ENCODE data around the gene SLC12A8. TPM values are rescaled to one million over a fixed set of nuclear protein-coding genes. Genes with fewer than 3 reads are reported as not detected.

The SLC12A8 gene
- total and polyA plus RNA-seq, 10 of the 15 experiments (the other 5 are each of a cell fraction or from before 2014, with no cell fraction given), result 2.5 to 71.6 (median 50.1) TPM

GRCh38 chr3:125148836-125149235, 63.7 kb downstream of the SLC12A8 start:
- ATAC-seq (no peak), DNase-seq (ENCODE audit: low read depth, low spot score) (no peak), FAIRE-seq (no peak)
- 56% methylated on average over 17 of the region's 17 CpGs for WGBS (ENCODE audit: insufficient coverage, insufficient replicate concordance, low lambda C conversion rate, missing lambda C conversion rate)
- no peaks in the 10 kb centered on the region for H3K27me3 ChIP-seq (replicated peaks in 1 of 2; ENCODE audit: control insufficient read depth in 2 of 2, insufficient read depth in 2 of 2, low read length in 1 of 2)
- ChIA-PET POLR2A (no interaction called here), RAD21 (ENCODE audit: unreplicated experiment) (interaction anchor here (1.7 to 2.1 kb wide), 2 partner anchors 28 to 96 kb away, joined by 5 to 7 read pairs; no protein-coding TSS in a partner anchor), SMC1A (ENCODE audit: uncharacterized antibody, unreplicated experiment) (interaction anchor here (0.8 to 2.3 kb wide), 4 partner anchors 20 to 154 kb away, joined by 3 to 7 read pairs (median 4); no protein-coding TSS in a partner anchor), CTCF (interaction anchor here (1.1 kb wide), 1 partner anchor 20 kb away, joined by 3 read pairs; no protein-coding TSS in a partner anchor)
- no peaks in the 10 kb centered on the region for H4K20me1 ChIP-seq (ENCODE audit: control insufficient read depth, insufficient read depth)
- peak overlapping the region; percentile 40; the same call in 1 of the 2 replicates for H2AFZ ChIP-seq (ENCODE audit: control insufficient read depth, low read depth, low read length)
- no peak overlapping the region for H3K4me3 ChIP-seq
- no peak for TF ChIP-seq MXI1 (IDR thresholded peaks at IDR 0.05; ENCODE audit: low read depth, low read length)
- TF ChIP-seq TCF12 (IDR thresholded peaks at IDR 0.05; ENCODE audit: low read depth, low read length), result peak; percentile 25
- TF ChIP-seq POLR2A (IDR thresholded peaks at IDR 0.05; ENCODE audit: low read depth, low read length), result no peak
- TF ChIP-seq EGR1 (IDR thresholded peaks at IDR 0.05; ENCODE audit: borderline replicate concordance in 1 of 2, low read depth in 2 of 2, low read length in 2 of 2), result peak in 1 of 2 experiments; percentile 3; a peak in 1 of 3 replicates
- TF ChIP-seq BHLHE40 (IDR thresholded peaks at IDR 0.05; ENCODE audit: borderline replicate concordance in 1 of 2, low read depth in 2 of 2, low read length in 1 of 2), result peak; percentile 54 to 59; a peak in 3 of 4 replicates
- 0 out of 2 replicates have a peak, but pooled peaks have one; percentile 17 for TF ChIP-seq CREM (IDR thresholded peaks at IDR 0.05; ENCODE audit: low read depth)
- TF ChIP-seq EED (IDR thresholded peaks at IDR 0.05; ENCODE audit: low read depth), result peak; percentile 88
- 0 out of 2 replicates have a peak, but pooled peaks have one; percentile 12 for TF ChIP-seq YY1 (IDR thresholded peaks at IDR 0.05; ENCODE audit: low read depth, low read length)
- TF ChIP-seq CTCF (IDR thresholded peaks at IDR 0.05 in 2 of 3, conservative IDR thresholded peaks at IDR 0.05 in 1 of 3; ENCODE audit: control insufficient read depth in 2 of 3, extremely low read depth in 1 of 3, insufficient read depth in 1 of 3, low read depth in 3 of 3, low read length in 3 of 3), result no peak
- peak; percentile 39; the same call in 1 of the 2 replicates for TF ChIP-seq MEF2A (IDR thresholded peaks at IDR 0.05; ENCODE audit: insufficient read depth, low read depth, low read length)
- TF ChIP-seq TCF3 (IDR thresholded peaks at IDR 0.05; ENCODE audit: borderline replicate concordance, insufficient read depth, low read depth, low read length), result peak; percentile 84
- peaks cover 60% of the 10 kb centered on the region for H3K4me1 ChIP-seq (ENCODE audit: control insufficient read depth, insufficient read depth, low read length)
- H3K9ac ChIP-seq (ENCODE audit: control insufficient read depth, insufficient read depth, low read length), result no peak overlapping the region; the same call in 1 of the 2 replicates
- no peaks in the 10 kb centered on the region for H3K79me2 ChIP-seq (ENCODE audit: control insufficient read depth, insufficient read depth, low read length)
- in situ Hi-C loops (cut with MboI) (no loop called here), intact Hi-C loops (cut with micrococcal nuclease; ENCODE audit: unreplicated experiment) (no loop called here)
- H3K4me2 ChIP-seq (ENCODE audit: control insufficient read depth, insufficient read depth), result peak overlapping the region; percentile 39
- H3K9me3 ChIP-seq (replicated peaks; ENCODE audit: control insufficient read depth, insufficient read depth, low read length), result no peaks in the 10 kb centered on the region
- no peaks in the 10 kb centered on the region for H3K36me3 ChIP-seq (ENCODE audit: control insufficient read depth in 2 of 2, insufficient read depth in 2 of 2, low read length in 1 of 2)
- peak overlapping the region; percentile 66 for H3K27ac ChIP-seq (ENCODE audit: control insufficient read depth, insufficient read depth)
- BruUV-seq (replicated peaks), result no TSS peak
